ENCODE measurements around the gene TAS2R5. TPM values are rescaled to one million over a fixed set of nuclear protein-coding genes. Genes with fewer than 3 reads are reported as not detected.

Gene TAS2R5
- total and polyA plus RNA-seq, 4 donors: 0.41 to 6.8 (median 0.86) TPM

Other genes starting within 250 kb of the TAS2R5 start
- gene AGK, start 238.8 kb upstream of the TAS2R5 start, total RNA-seq: 10 to 100 TPM; 24.3 to 39.1 TPM
- 10 to 100 TPM; 13.7 to 17.6 TPM for gene AGK, start 238.8 kb upstream of the TAS2R5 start, polyA plus RNA-seq
- 10 to 100 TPM; 24.1 to 43.3 TPM for gene DENND11, start 88.1 kb upstream of the TAS2R5 start, total RNA-seq
- gene DENND11, start 88.1 kb upstream of the TAS2R5 start, polyA plus RNA-seq: 1 to 10 TPM; 5.1 to 8.2 TPM
- gene WEE2, start 81.9 kb upstream of the TAS2R5 start, total RNA-seq: not detected
- gene WEE2, start 81.9 kb upstream of the TAS2R5 start, polyA plus RNA-seq: not detected
- gene SSBP1, start 51.9 kb upstream of the TAS2R5 start, total RNA-seq: 100 to 1,000 TPM in 1 of 2 donors, 10 to 100 TPM in 1; 96.8 to 109 TPM
- 100 to 1,000 TPM; 162 to 263 TPM for gene SSBP1, start 51.9 kb upstream of the TAS2R5 start, polyA plus RNA-seq
- 10 to 100 TPM in 1 of 2 donors, 1 to 10 TPM in 1; 2.2 to 13.0 TPM for gene TAS2R3, start 26.1 kb upstream of the TAS2R5 start, total RNA-seq
- not detected for gene TAS2R3, start 26.1 kb upstream of the TAS2R5 start, polyA plus RNA-seq
- gene TAS2R4, start 13.5 kb upstream of the TAS2R5 start, total RNA-seq: 1 to 10 TPM; 1.4 to 9.3 TPM
- gene TAS2R4, start 13.5 kb upstream of the TAS2R5 start, polyA plus RNA-seq: under 1 TPM; 0.06 to 0.35 TPM
- not detected for gene PRSS37, start 51.3 kb downstream of the TAS2R5 start, total RNA-seq
- not detected for gene PRSS37, start 51.3 kb downstream of the TAS2R5 start, polyA plus RNA-seq
- gene OR9A4, start 126.2 kb downstream of the TAS2R5 start, total RNA-seq: under 1 TPM in 1 of 2 donors, not detected in 1; 0.20 TPM
- not detected for gene OR9A4, start 126.2 kb downstream of the TAS2R5 start, polyA plus RNA-seq
- gene CLEC5A, start 156.8 kb downstream of the TAS2R5 start, total RNA-seq: 1 to 10 TPM; 2.7 to 8.8 TPM
- 10 to 100 TPM in 1 of 2 donors, 1 to 10 TPM in 1; 4.4 to 19.1 TPM for gene CLEC5A, start 156.8 kb downstream of the TAS2R5 start, polyA plus RNA-seq
- not detected for gene TAS2R38, start 183.6 kb downstream of the TAS2R5 start, total RNA-seq
- gene TAS2R38, start 183.6 kb downstream of the TAS2R5 start, polyA plus RNA-seq: not detected
- gene MGAM, start 205.7 kb downstream of the TAS2R5 start, total RNA-seq: 10 to 100 TPM in 1 of 2 donors, 1 to 10 TPM in 1; 4.0 to 11.4 TPM
- 10 to 100 TPM in 1 of 2 donors, under 1 TPM in 1; 0.61 to 21.3 TPM for gene MGAM, start 205.7 kb downstream of the TAS2R5 start, polyA plus RNA-seq